Measurements from ENCODE around the gene CAMSAP3. TPM values are rescaled to one million over a fixed set of nuclear protein-coding genes. Genes with fewer than 3 reads are reported as not detected.

The CAMSAP3 gene, protein sequence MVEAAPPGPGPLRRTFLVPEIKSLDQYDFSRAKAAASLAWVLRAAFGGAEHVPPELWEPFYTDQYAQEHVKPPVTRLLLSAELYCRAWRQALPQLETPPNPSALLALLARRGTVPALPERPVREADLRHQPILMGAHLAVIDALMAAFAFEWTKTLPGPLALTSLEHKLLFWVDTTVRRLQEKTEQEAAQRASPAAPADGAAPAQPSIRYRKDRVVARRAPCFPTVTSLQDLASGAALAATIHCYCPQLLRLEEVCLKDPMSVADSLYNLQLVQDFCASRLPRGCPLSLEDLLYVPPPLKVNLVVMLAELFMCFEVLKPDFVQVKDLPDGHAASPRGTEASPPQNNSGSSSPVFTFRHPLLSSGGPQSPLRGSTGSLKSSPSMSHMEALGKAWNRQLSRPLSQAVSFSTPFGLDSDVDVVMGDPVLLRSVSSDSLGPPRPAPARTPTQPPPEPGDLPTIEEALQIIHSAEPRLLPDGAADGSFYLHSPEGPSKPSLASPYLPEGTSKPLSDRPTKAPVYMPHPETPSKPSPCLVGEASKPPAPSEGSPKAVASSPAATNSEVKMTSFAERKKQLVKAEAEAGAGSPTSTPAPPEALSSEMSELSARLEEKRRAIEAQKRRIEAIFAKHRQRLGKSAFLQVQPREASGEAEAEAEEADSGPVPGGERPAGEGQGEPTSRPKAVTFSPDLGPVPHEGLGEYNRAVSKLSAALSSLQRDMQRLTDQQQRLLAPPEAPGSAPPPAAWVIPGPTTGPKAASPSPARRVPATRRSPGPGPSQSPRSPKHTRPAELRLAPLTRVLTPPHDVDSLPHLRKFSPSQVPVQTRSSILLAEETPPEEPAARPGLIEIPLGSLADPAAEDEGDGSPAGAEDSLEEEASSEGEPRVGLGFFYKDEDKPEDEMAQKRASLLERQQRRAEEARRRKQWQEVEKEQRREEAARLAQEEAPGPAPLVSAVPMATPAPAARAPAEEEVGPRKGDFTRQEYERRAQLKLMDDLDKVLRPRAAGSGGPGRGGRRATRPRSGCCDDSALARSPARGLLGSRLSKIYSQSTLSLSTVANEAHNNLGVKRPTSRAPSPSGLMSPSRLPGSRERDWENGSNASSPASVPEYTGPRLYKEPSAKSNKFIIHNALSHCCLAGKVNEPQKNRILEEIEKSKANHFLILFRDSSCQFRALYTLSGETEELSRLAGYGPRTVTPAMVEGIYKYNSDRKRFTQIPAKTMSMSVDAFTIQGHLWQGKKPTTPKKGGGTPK
- 12.5 TPM for polyA plus RNA-seq (2013, experiment 1 of 2)
- polyA plus RNA-seq (2013, experiment 2 of 2): 11.5 TPM

DNA sequence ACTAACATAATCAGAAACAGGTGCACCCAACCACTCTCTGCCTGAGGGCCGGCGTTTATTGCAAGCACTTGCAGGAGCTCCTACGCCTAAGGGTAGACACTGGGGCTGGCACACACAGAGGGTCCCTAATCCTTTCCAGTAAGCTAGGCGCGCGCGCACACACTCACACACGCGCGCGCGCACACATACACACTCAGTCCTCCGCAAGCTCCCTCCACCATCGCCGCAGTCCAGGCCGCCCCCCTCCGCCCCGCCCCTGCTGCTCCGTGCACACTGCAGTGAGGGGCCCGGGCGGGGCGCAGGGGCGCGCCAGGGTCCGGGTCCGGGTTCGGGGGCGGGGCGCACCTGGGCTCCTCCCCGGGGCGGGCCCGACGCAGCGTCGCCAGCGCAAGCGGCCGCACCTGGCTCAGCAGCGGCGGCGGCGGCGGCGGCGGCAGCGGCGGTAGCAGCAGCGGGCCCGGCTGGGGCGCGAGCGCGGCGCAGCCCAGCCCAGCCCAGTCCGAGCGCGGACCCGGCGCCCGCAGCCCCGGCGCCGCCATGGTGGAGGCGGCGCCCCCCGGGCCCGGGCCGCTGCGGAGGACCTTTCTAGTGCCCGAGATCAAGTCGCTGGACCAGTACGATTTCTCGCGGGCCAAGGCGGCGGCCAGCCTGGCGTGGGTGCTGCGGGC lies at the start of gene CAMSAP3:
Gene CAMSAP3, plus strand, starts transcription at position 398 of the 668 bp plus-strand sequence. Its CDS starts 140 bp downstream, at position 538.
- H3K4me3 ChIP-seq (ENCODE audit: low read length): peak within 1 kb of the TSS; percentile 62
- H3K4me1 ChIP-seq (ENCODE audit: insufficient read depth, low read length): no peaks in the 10 kb centered on the region
- H3K36me3 ChIP-seq (ENCODE audit: insufficient read depth, low read length): no peaks in the 10 kb centered on the region
- no peaks in the 10 kb centered on the region for H3K9me3 ChIP-seq (ENCODE audit: insufficient read depth, low read depth, low read length)
- H3K27ac ChIP-seq (ENCODE audit: low read depth, low read length): no peak within 1 kb of the TSS
- WGBS: under 1% methylated on average over 78 of the region's 78 CpGs
- peak within 1 kb of the TSS; percentile 47; the same call in 1 of the 2 replicates for H3K9ac ChIP-seq (ENCODE audit: low read depth, low read length)
- peaks cover 17% of the 10 kb centered on the region for H3K27me3 ChIP-seq (ENCODE audit: insufficient read depth, low read length)

DNA sequence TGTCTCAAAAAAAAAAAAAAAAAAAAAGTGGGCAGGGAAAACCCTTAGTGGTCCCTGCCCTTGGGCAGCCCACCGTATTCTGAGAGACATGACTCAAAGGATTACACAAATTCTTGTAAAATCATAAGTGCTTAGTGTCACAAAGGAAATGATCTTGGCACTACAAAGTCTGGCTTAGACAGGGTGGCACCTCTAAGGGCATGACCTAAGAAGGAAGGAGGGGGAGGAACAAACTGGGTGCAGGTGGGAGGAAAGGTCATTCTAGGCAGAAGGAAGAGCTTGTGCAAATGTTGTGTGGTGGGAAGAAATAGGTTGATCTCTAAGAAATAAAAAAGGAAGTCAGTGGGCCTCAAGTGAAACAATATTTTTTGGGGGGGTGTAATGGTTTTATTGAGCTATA lies 49.8 kb upstream of the CAMSAP3 start:
- WGBS: 93% methylated on average over 1 of the region's 1 CpG
- no peaks in the 10 kb centered on the region for H3K9me3 ChIP-seq (ENCODE audit: insufficient read depth, low read depth, low read length)
- no peaks in the 10 kb centered on the region for H3K4me1 ChIP-seq (ENCODE audit: insufficient read depth, low read length)
- no peak overlapping the region for H3K4me3 ChIP-seq (ENCODE audit: low read length)
- no peaks in the 10 kb centered on the region for H3K27me3 ChIP-seq (ENCODE audit: insufficient read depth, low read length)
- no peak overlapping the region for H3K9ac ChIP-seq (ENCODE audit: low read depth, low read length)
- no peak overlapping the region for H3K27ac ChIP-seq (ENCODE audit: low read depth, low read length)
- H3K36me3 ChIP-seq (ENCODE audit: insufficient read depth, low read length): peaks cover 32% of the 10 kb centered on the region

DNA sequence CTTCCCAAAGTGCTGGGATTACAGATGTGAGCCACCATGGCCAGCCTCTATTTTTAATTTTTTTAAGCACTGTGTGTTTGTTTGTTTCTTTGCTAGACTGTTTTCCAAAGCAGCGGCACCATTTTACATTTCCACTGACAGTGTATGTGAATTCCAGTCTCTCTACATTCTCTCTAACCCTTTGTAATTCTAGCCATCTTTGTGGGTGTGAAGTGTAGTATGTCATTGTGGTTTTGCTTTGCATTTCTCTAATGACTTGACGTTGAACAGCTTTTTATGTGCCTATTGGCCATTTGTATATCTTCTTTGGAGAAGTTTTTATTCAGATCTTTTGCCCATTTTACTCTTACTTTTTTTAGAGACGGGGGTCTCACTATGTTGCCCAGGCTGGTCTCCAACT lies 48.5 kb upstream of the CAMSAP3 start:
- no peaks in the 10 kb centered on the region for H3K4me1 ChIP-seq (ENCODE audit: insufficient read depth, low read length)
- no peaks in the 10 kb centered on the region for H3K27me3 ChIP-seq (ENCODE audit: insufficient read depth, low read length)
- H3K4me3 ChIP-seq (ENCODE audit: low read length): no peak overlapping the region
- WGBS: 97% methylated on average over 2 of the region's 3 CpGs
- H3K9ac ChIP-seq (ENCODE audit: low read depth, low read length): no peak overlapping the region
- H3K36me3 ChIP-seq (ENCODE audit: insufficient read depth, low read length): peaks cover 25% of the 10 kb centered on the region
- no peak overlapping the region for H3K27ac ChIP-seq (ENCODE audit: low read depth, low read length)
- no peaks in the 10 kb centered on the region for H3K9me3 ChIP-seq (ENCODE audit: insufficient read depth, low read depth, low read length)

DNA sequence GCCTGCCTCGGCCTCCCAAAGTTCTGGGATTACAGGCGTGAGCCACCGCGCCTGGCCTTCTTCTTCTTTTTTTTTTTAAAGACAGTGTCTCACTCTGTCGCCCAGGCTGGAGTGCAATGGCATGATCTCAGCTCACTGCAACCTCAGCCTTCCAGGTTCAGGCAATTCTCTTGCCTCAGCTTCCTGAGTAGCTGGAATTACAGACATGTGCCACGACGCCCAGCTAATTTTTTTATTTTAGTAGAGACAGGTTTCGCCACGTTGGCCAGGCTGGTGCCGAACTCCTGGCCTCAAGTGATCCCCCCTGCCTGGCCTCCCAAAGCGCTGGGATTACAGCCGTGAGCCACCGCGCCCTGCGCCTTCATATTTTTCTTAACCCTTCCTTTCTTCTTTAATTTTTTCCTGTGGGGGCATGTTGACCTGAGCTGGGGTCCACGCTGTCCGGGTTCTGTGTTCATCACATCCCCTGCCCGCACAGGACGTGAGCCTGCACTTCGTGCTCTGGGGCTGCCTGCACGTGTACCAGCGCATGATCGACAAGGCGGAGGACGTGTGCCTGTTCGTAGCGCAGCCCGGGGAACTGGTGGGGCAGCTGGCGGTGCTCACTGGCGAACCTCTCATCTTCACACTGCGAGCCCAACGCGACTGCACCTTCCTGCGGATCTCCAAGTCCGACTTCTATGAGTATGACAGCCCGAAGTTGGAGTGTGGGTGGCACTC lies 46.1 kb upstream of the CAMSAP3 start:
- no peak overlapping the region for H3K4me3 ChIP-seq (ENCODE audit: low read length)
- no peaks in the 10 kb centered on the region for H3K27me3 ChIP-seq (ENCODE audit: insufficient read depth, low read length)
- H3K9me3 ChIP-seq (ENCODE audit: insufficient read depth, low read depth, low read length): no peaks in the 10 kb centered on the region
- 94% methylated on average over 36 of the region's 36 CpGs for WGBS
- H3K36me3 ChIP-seq (ENCODE audit: insufficient read depth, low read length): peaks cover 14% of the 10 kb centered on the region; the same call in 1 of the 2 replicates
- no peaks in the 10 kb centered on the region for H3K4me1 ChIP-seq (ENCODE audit: insufficient read depth, low read length)
- no peak overlapping the region for H3K27ac ChIP-seq (ENCODE audit: low read depth, low read length)
- no peak overlapping the region for H3K9ac ChIP-seq (ENCODE audit: low read depth, low read length)

DNA sequence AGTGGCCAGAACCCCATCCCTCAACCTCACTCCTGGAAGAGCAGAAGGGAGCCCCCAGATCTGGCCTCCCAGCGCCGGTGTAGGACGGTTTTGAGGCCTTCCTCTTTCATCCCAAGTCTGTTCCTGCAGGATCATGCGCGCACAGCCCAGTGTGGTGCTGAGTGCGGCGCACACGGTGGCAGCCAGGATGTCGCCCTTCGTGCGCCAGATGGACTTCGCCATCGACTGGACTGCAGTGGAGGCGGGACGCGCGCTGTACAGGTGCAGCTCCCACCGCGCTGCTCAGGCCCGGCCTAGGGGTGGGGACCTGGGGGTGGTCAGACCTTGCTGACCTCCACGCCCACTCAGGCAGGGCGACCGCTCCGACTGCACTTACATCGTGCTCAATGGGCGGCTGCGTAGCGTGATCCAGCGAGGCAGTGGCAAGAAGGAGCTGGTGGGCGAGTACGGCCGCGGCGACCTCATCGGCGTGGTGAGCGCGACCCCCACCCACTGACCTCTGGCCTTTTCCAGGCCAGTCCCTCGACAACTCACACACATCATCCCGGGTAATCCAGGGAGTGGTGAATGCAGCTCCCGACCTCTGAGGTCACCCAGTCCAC lies 45.4 kb upstream of the CAMSAP3 start:
- Histone ChIP-seq H3K4me1 (ENCODE audit: insufficient read depth, low read length) (no peaks in the 10 kb centered on the region), H3K36me3 (ENCODE audit: insufficient read depth, low read length) (peaks cover 13% of the 10 kb centered on the region; the same call in 1 of the 2 replicates), H3K27me3 (ENCODE audit: insufficient read depth, low read length) (no peaks in the 10 kb centered on the region), H3K9me3 (ENCODE audit: insufficient read depth, low read depth, low read length) (no peaks in the 10 kb centered on the region), H3K4me3 (ENCODE audit: low read length) (peak overlapping the region; percentile 43; the same call in 1 of the 2 replicates), H3K27ac (ENCODE audit: low read depth, low read length) (no peak overlapping the region), H3K9ac (ENCODE audit: low read depth, low read length) (no peak overlapping the region)
- WGBS: 96% methylated on average over 41 of the region's 41 CpGs

DNA sequence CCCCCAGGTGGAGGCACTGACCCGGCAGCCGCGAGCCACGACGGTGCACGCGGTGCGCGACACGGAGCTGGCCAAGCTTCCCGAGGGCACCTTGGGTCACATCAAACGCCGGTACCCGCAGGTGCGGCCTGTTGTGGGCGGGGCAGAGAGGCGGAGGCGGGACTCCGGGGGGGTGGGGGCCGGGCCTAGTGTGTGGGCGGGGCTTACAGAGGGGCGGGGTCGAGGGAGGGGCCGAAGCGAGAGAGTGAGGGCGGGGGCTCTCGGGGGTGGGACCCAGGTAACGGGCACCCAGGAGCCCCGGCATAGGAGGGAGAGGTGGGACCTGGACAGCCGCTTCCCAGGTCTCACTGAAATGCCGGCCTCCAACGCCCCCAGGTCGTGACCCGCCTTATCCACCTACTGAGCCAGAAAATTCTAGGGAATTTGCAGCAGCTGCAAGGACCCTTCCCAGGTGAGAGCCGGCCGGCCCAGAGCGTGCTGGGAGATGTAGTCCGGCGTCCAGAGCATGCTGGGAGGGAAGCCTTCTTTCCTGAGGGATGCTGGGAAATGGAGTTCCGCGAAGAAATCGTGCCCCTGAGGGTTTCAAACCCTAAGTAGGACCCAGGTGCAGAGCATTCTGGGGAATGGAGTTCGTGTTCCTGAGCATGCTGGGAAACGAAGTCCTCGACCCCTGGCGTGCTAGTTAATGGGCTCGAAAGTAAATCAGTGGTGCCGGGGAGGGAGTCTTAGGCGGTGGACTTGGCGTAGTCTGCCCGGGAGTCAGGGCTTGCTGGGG lies 44.5 kb upstream of the CAMSAP3 start:
- Histone ChIP-seq H3K4me1 (ENCODE audit: insufficient read depth, low read length) (no peaks in the 10 kb centered on the region), H3K36me3 (ENCODE audit: insufficient read depth, low read length) (peaks cover 15% of the 10 kb centered on the region), H3K9me3 (ENCODE audit: insufficient read depth, low read depth, low read length) (no peaks in the 10 kb centered on the region), H3K4me3 (ENCODE audit: low read length) (peak overlapping the region; percentile 60), H3K9ac (ENCODE audit: low read depth, low read length) (no peak overlapping the region), H3K27ac (ENCODE audit: low read depth, low read length) (peak overlapping the region; percentile 66; the same call in 1 of the 2 replicates), H3K27me3 (ENCODE audit: insufficient read depth, low read length) (no peaks in the 10 kb centered on the region)
- 24% methylated on average over 51 of the region's 51 CpGs for WGBS

DNA sequence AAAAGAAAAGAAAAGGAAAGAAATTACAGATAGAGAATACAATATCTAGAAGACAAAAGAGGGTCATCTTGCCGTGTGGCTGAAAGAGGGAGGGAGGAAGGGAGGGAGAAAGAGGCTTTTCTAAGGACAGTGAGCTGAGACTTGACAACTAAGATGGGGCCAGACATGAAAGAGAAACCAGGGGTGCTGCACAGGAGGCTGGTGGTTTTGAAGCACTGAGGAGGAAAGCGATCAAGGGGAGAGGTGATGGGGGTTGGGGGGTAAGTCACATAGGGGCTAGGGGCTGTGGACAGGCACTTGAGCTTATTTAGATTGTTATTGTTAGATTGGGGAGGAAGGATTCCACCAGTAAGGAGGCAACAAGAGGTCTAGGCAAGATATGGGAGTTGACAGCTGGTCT lies 42.9 kb upstream of the CAMSAP3 start:
- H3K36me3 ChIP-seq (ENCODE audit: insufficient read depth, low read length): peaks cover 31% of the 10 kb centered on the region
- H3K27ac ChIP-seq (ENCODE audit: low read depth, low read length): no peak overlapping the region
- no peaks in the 10 kb centered on the region for H3K9me3 ChIP-seq (ENCODE audit: insufficient read depth, low read depth, low read length)
- H3K4me3 ChIP-seq (ENCODE audit: low read length): no peak overlapping the region
- 94% methylated on average over 2 of the region's 2 CpGs for WGBS
- H3K27me3 ChIP-seq (ENCODE audit: insufficient read depth, low read length): no peaks in the 10 kb centered on the region
- no peaks in the 10 kb centered on the region for H3K4me1 ChIP-seq (ENCODE audit: insufficient read depth, low read length)
- H3K9ac ChIP-seq (ENCODE audit: low read depth, low read length): no peak overlapping the region

DNA sequence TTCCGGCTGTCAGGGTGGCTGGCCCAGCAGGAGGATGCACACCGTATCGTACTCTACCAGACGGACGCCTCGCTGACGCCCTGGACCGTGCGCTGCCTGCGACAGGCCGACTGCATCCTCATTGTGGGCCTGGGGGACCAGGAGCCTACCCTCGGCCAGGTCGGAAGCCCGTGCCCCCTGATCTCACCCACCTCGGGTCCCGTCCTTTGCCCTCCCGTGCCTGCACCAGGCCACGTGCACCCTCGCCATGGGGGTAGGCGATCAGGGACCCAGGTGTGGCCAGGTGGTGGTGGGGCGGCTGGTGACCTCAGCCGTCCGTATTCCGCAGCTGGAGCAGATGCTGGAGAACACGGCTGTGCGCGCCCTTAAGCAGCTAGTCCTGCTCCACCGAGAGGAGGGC lies 41.1 kb upstream of the CAMSAP3 start:
- Histone ChIP-seq H3K27ac (ENCODE audit: low read depth, low read length) (no peak overlapping the region), H3K27me3 (ENCODE audit: insufficient read depth, low read length) (no peaks in the 10 kb centered on the region), H3K4me1 (ENCODE audit: insufficient read depth, low read length) (no peaks in the 10 kb centered on the region), H3K36me3 (ENCODE audit: insufficient read depth, low read length) (peaks cover 49% of the 10 kb centered on the region), H3K9ac (ENCODE audit: low read depth, low read length) (no peak overlapping the region), H3K9me3 (ENCODE audit: insufficient read depth, low read depth, low read length) (no peaks in the 10 kb centered on the region), H3K4me3 (ENCODE audit: low read length) (no peak overlapping the region)
- 96% methylated on average over 28 of the region's 28 CpGs for WGBS

Measured in HUES64 (cell line).